Psoas muscle (tissue), 8 donors: Measurements from ENCODE around the gene ZRANB1. TPM values are rescaled to one million over a fixed set of nuclear protein-coding genes. Genes with fewer than 3 reads are reported as not detected.

Experiments used
- ATAC-seq, 4 donors: fragments of 200-7000 bp; cut with Tn5 transposase; one replicate each; pipeline ENCODE4 v1.9.1; 2020; ENCODE audit warnings: moderate library complexity in 3 of 4, mild to moderate bottlenecking in 2 of 4
- DNase-seq, 2 donors: peaks; one replicate each; pipeline ENCODE4 v3.0.0-alpha.2; 2020
- H3K27ac ChIP-seq: fragments of 200-600 bp; one replicate; pipeline ENCODE4 v1.8.0; 2022
- H3K27me3 ChIP-seq, 3 donors: fragments of 200-600 bp in 1 of 3; one replicate each; pipeline versions ENCODE4 v1.6.1 to v1.8.0; 2013 to 2022; ENCODE audit warnings: low read length in 2 of 3, mild to moderate bottlenecking in 2 of 3, moderate library complexity in 1 of 3; ENCODE audit not compliant: insufficient read depth in 3 of 3
- H3K36me3 ChIP-seq, 2 donors: fragments of 200-600 bp in 1 of 2; one replicate each; pipeline versions ENCODE4 v1.6.1 to v1.8.0; 2013 to 2022; ENCODE audit warnings: low read depth in 1 of 2, mild to moderate bottlenecking in 1 of 2, moderate library complexity in 1 of 2; ENCODE audit not compliant: insufficient read depth in 1 of 2
- H3K4me1 ChIP-seq: fragments of 200-600 bp; one replicate; pipeline ENCODE4 v1.8.0; 2022
- H3K4me3 ChIP-seq: fragments of 200-600 bp; one replicate; pipeline ENCODE4 v1.8.0; 2022; ENCODE audit warnings: mild to moderate bottlenecking
- H3K9me3 ChIP-seq: fragments of 200-600 bp; one replicate; pipeline ENCODE4 v1.8.0; 2022
- WGBS, 3 donors: extraction: QIAGEN DNeasy Blood & Tissue Kit; methylation state at CpG; one replicate each; pipeline versions ENCODE4 v1.1.6 to v1.1.7; 2013; 5-methylcytosine and 5-hydroxymethylcytosine counted together
- intact Hi-C, 2 donors: fragments of 100-400 bp; cut with DNase I; formaldehyde crosslinking; loops; one replicate each; pipeline versions ENCODE4 v1.11.0 to v1.14.2; 2022
- polyA plus RNA-seq, 3 donors: library from polyadenylated mRNA; stranded (reverse); fragments of 200-250 nt; gene quantifications; one replicate each; pipeline ENCODE4 v1.2.3, GENCODE V29; 2013
- total RNA-seq, 4 donors: library from RNA; stranded (reverse); fragmentation: NEBNext Ultra II Directional in 2 of 4; extraction: Animal tissue kit (Norgen Biotek cat#: 25700) in 2 of 4; gene quantifications; one replicate each; pipeline versions ENCODE4 v1.2.1 to v1.2.4, GENCODE V29; 2021 to 2023
- TF ChIP-seq, protein P1 (sequence below): fragments of 200-600 bp; IDR thresholded peaks from one replicate; pipeline ENCODE4 v1.8.0; 2022; ENCODE audit warnings: antibody characterized with exemption
- donor health status: healthy with polysubstance abuse.
- donor health status: DM: no; HTN: no; CAD: no; lungs with moderate emphysema.
- donor health status: Bipolar disorder and iron deficiency.
- donor health status: healthy.
- donor health status: DM: yes; HTN: yes; CAD: no.
- donor health status: DM: no; HTN: no; CAD: no.
- donor health status: DM: no; HTN: no; CAD: no.
- donor health status: DM: yes; HTN: yes; CAD: no.

ZRANB1 gene
- total and polyA plus RNA-seq, 7 donors: 20.9 to 115 (median 57.3) TPM

DNA sequence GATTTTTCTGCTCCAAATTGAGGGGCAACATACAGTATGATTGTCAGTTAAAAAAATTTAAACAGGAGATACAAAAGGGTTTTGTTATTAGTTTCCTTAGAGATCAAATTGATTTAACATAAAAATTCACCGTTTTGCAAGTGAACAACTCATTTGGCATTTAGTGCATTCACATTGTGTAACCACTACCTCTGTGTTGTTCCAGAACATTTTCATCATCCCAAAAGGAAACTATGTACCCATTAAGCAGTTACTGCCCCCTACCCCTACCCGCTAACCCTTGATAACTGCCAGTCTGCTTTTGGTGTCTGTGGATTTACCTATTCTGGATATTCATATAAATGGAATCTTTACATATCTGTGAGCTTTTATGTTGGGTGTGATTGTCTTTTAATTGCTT, 3.1 kb downstream of the ZRANB1 start:
- intact Hi-C loops: no loop called here
- Histone ChIP-seq H3K9me3 (no peaks in the 10 kb centered on the region), H3K4me1 (peaks cover 91% of the 10 kb centered on the region), H3K36me3 (peaks cover 0 to 2% of the 10 kb centered on the region in 2 donors), H3K27ac (peak overlapping the region; percentile 86), H3K27me3 (no peaks in the 10 kb centered on the region), H3K4me3 (peak overlapping the region; percentile 5)
- no peak for DNase-seq
- TF ChIP-seq, protein P1, sequence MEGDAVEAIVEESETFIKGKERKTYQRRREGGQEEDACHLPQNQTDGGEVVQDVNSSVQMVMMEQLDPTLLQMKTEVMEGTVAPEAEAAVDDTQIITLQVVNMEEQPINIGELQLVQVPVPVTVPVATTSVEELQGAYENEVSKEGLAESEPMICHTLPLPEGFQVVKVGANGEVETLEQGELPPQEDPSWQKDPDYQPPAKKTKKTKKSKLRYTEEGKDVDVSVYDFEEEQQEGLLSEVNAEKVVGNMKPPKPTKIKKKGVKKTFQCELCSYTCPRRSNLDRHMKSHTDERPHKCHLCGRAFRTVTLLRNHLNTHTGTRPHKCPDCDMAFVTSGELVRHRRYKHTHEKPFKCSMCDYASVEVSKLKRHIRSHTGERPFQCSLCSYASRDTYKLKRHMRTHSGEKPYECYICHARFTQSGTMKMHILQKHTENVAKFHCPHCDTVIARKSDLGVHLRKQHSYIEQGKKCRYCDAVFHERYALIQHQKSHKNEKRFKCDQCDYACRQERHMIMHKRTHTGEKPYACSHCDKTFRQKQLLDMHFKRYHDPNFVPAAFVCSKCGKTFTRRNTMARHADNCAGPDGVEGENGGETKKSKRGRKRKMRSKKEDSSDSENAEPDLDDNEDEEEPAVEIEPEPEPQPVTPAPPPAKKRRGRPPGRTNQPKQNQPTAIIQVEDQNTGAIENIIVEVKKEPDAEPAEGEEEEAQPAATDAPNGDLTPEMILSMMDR: no peak
- WGBS, 3 donors: 59 to 65% (median 60%) methylated on average over 2 of the region's 2 CpGs
- ATAC-seq: peak in 1 of 4 donors; percentile 33

DNA sequence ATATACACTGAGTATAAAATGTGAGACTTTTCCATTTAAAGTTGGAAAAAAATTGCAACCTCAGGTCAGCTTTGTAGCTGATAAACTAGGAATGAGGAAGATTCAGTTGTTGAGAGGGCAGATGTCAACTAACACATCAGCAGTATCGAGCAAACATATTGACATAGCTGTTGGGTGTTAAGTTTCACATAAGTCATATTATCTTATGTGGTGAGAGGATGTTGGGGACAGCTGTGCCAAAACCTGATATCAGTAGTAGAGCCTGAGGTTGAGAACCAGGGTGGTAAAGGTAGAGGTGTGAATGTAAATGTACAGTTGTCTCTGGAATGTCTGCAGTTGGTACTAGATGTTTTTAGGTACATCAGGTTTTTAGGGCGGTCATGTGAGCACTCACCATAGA, 5.0 kb downstream of the ZRANB1 start:
- no peak for DNase-seq
- Histone ChIP-seq H3K4me1 (peaks cover 84% of the 10 kb centered on the region), H3K36me3 (peaks cover 0 to 2% of the 10 kb centered on the region in 2 donors), H3K27me3 (no peaks in the 10 kb centered on the region), H3K9me3 (no peaks in the 10 kb centered on the region), H3K27ac (peak overlapping the region; percentile 86), H3K4me3 (peak overlapping the region; percentile 20)
- 50 to 69% (median 54%) methylated on average over 2 of the region's 2 CpGs for WGBS, 3 donors
- intact Hi-C loops: no loop called here
- peak in 2 of 4 donors; percentile 30 to 31 for ATAC-seq
- TF ChIP-seq, protein P1: no peak

DNA sequence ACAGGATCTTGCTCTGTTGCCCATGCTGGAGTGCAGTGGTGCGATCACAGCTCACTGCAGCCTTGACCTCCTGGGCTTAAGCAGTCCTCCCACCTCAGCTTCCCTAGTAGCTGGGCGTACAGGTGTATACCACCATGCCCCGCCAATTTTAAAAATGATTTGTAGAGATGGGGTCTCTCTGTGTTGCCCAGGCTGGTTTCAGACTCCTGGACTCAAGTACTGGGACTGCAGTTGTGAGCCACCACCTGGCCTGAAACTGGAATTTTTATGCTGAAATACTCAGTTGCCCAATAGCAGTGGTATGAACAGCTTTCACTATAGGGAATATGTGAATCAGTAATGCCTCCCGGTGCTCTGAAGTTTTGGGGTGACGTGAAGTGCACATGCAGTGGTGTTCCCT, 7.6 kb downstream of the ZRANB1 start:
- Histone ChIP-seq H3K27ac (no peak overlapping the region), H3K36me3 (peaks cover 0 to 2% of the 10 kb centered on the region in 2 donors), H3K4me1 (peaks cover 66% of the 10 kb centered on the region), H3K9me3 (no peaks in the 10 kb centered on the region), H3K27me3 (no peaks in the 10 kb centered on the region), H3K4me3 (no peak overlapping the region)
- intact Hi-C loops: no loop called here
- DNase-seq: no peak
- TF ChIP-seq, protein P1: no peak
- peak in 2 of 4 donors; percentile 28 to 40 for ATAC-seq
- WGBS, 3 donors: 94 to 98% (median 97%) methylated on average over 5 of the region's 5 CpGs

DNA sequence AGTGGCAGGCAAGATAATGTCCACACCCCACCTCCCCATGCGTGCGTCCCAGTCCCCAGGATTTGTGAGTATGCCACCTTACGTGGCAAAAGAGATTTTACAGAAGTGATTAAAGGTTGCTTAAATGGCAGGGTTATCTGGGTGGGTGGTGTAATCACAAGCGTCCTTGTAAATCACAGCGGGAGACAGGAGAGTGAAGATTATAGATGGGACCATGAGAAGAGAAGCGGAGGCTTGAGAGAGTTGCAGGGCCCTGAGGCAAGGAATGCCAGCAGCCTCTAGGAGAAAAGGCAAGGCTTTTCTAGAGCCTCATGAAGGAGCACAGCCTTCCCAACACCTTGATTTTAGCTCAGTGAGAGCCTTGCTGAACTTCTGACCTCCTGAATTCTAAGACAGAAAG, 10.2 kb downstream of the ZRANB1 start:
- no peak overlapping the region for H3K4me3 ChIP-seq
- H3K27me3 ChIP-seq: no peaks in the 10 kb centered on the region
- TF ChIP-seq, protein P1: no peak
- peaks cover 66% of the 10 kb centered on the region for H3K4me1 ChIP-seq
- DNase-seq (no peak), ATAC-seq (no peak)
- H3K36me3 ChIP-seq: peaks cover 0 to 2% of the 10 kb centered on the region in 2 donors
- intact Hi-C loops: no loop called here
- H3K27ac ChIP-seq: no peak overlapping the region
- 95 to 97% (median 95%) methylated on average over 6 of the region's 6 CpGs for WGBS, 3 donors
- no peaks in the 10 kb centered on the region for H3K9me3 ChIP-seq

DNA sequence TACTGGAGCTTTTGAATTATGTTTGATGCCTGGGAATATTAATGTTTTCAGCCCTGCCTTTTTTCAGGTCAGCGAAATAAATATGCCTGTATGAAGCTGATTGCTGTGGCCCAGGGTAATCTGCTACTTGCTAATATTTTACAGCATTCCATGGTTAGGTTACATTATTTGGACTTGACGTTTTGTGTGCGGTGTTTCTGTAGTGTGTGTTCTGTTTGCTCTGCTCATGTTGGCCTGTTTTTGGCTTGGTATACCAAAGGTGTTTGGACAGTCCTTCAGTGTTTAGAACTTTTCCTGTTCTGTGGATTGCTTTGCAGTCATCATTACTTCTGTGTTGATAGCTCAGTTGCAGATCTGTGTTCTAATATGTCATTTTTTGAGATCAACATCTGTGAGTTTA, 11.5 kb downstream of the ZRANB1 start:
- Histone ChIP-seq H3K27ac (no peak overlapping the region), H3K9me3 (no peaks in the 10 kb centered on the region), H3K27me3 (no peaks in the 10 kb centered on the region), H3K36me3 (peaks cover 0 to 2% of the 10 kb centered on the region in 2 donors), H3K4me1 (peaks cover 66% of the 10 kb centered on the region), H3K4me3 (no peak overlapping the region)
- no peak for DNase-seq
- 65 to 87% (median 71%) methylated on average over 3 of the region's 3 CpGs for WGBS, 3 donors
- TF ChIP-seq, protein P1: no peak
- no peak for ATAC-seq
- intact Hi-C loops: no loop called here
